ENCODE results near the gene ERAL1.
"Not testable (repeated sequence)": the region's sequence is repeated elsewhere in the genome, so short reads cannot be mapped to it uniquely, and the experiment has no call there.

Gene ERAL1

DNA sequence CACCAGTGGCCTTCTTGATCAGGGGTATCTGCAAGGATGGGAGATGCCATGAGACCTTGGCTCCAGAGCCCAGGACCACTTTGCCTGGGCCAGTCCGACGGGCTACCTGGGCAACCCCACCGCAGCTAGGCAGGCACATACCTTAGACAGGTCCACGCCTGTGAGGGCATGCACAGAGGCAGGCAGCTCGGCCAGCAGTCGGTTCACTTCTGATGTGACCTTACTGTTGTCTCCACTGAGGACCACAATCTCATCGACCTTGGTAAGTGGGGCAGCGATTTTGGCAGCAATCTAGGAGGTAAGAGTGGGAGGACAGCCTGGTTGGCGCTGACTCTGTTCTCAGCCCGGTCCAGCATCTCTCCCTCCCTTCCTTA lies 25.7 kb downstream of the ERAL1 start:
- DNase-seq, result no peak

DNA sequence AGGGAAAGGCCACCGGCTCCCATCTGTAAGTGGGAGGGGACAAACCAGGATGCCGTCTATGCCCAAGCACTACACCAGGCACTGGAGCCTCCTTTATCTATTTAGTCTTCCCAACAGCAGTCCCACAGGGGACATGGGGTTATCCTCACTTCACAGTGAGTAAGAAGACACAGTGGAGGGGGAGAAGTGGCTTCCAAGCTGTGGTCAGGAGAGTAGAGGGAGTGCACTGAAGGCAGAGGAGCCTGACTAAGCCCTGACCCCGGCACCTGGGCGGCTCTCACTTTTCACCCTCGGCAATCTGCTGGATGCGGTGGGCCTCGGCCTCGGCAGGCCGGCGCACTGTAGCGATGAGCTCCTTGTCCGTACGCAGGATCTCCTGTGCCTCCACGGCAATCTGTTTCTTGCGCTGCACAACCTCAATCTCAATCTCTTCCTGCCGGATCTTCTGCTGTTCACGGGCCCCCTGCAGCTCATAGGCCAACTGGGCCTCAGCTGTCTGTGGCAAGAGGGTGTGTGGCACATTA lies 26.8 kb downstream of the ERAL1 start:
- no peak for DNase-seq

DNA sequence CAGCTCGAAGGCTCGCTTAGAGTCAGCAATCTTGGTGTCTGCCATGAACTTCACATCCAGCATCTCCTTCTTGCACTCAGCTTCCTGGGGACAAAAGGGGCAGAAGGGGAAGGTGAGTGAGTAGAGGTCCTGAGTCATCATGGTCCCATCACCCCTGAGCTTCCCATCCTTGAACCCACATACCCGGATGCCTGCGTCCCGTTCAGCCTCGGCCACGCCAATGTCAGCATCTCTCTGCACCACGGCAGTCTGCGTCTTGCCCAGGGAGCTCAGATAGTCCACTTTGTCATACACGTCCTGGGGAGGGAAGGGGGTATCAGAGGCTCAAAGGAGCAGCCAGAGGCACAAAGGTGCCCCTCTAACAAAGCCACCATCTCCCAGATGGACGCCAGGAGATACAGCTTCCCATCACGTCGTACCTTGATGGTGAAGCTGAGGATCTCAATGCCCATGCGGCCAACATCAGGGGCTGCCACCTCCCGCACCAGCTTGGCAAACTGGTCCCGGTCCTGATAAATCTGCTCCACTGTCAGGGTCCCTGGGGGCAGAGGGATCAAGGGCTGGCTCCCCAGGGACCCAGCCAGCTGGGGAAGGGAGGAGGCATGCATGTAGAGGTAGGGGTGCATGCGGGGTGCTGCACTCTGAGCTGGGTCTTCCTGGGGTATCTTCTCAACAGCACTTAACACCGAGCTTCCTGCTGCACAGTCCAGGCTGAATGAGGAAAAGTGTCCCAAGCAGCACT lies 27.5 kb downstream of the ERAL1 start:
- DNase-seq, result no peak

DNA sequence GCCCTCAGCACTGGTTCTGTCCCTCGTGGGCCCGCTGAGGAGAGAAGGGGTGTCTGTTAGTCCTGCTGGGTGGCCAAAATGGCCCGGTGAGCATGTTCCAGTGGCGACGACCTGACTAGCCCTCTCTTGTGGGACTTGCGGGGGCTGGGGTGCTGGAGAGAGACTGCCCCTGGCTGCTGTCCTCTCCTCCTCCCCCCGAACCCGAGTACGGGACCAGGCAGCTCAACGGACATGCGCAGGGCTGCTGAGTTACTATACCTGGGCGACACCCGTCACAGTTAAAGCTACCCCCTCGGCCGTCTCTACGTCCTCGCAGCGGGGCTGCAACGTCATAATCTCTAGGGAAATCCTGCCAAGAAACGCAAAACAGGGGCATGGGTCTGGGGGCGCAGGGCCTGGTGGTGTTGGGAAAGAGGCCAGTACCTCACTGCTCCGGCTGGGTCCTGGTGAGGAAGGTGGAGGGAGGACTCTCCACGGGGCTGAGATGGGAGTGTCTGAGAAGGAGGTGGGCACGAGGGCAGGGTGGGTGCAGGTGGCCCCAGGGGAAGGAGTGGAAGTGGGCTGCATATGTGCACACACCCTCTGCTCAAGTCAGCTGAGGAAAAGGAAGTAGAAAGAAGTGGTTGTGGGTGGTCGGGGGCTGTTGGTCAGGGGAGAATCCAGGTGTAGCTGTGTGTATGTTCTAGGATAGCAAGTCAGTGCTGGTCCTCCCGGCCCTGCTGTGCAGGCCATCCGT lies 29.3 kb downstream of the ERAL1 start:
- DNase-seq, result no peak

DNA sequence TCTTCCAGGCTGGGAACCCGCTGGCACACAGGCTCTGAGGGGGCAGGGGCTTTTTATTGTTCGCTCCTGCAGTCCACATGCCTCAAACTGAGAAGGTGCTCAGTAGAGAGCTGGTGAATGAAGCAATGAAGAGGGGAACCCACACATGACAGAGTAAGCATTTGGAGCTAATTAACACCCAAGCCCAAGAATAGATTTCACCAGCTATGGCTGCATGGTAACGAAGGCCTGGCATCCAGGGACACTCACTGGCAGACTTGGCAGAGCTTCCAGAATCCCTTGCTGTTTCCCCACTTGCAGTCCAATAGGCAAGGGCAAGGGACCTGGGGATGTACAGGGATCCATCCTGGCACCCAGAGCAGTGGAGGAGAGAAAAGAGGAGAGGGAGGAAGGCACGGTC lies 30.5 kb downstream of the ERAL1 start:
- no peak for DNase-seq

DNA sequence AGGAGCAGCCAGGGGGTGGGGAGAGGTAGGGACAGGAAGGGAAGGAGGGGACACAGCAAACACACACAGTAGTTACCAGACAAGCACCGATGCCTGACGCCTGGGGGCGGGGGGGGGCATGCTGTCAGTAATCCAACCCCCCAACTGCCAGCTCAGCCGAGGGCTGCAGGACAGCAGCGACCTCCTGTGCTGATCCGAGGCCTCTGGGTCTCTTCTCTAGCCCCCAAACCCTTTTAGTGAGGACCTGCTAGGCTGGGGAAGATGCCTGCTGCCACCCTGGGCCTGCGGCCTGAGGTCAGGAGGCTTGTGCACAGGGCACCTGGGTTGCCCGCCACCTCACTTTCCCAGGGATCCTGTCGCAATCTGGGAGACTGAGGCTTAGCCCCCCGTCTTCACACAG lies 31.1 kb downstream of the ERAL1 start:
- no peak for DNase-seq

DNA sequence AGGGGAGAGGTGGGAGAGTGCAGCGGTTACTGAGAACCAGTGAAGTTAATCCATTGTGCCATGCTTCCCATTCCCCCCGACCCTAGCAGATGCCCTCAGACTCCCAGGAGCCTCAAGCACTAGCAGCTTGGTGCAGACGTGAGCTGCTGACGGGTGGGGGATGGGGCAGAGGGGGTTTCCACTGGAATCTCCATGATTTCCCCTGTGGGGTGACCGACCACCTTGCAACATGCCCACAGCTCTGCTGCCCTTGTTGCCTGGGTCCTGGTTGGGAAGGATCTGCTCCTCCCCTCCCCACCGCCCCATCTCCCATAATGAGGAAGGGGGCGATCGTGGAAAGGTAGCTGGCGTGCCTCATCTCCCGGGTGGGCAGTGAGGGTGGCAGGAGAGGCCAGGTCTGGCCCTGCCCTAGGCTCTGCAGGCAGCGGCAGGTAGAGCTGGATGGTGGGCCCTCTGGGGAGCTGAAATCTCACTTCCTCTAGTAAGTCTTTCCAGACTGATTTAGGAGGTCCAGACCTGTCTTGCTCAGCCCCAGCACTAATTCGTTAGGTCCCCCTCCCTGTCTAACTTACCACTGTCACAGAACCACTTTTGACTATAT lies 33.2 kb downstream of the ERAL1 start:
- DNase-seq, result no peak

DNA sequence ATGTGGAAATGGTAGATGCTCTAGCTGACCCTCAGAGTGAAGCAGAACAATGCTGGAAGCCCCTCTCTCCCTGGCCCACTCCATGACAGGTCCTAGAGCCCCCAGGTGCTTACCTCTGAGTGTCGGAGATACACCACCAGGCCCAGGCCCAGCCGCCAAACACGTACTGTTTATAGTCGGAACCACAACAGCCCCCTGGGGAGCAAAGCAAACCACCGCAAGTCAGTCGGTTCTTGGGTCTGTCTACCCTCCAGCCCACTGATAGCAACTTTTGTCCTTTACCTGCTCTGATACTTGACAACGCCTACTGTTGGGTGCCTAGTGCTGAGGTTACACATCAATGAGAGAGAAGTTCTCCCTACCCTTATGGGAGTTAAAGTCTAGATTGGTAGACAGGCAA lies 34.0 kb downstream of the ERAL1 start:
- no peak for DNase-seq

DNA sequence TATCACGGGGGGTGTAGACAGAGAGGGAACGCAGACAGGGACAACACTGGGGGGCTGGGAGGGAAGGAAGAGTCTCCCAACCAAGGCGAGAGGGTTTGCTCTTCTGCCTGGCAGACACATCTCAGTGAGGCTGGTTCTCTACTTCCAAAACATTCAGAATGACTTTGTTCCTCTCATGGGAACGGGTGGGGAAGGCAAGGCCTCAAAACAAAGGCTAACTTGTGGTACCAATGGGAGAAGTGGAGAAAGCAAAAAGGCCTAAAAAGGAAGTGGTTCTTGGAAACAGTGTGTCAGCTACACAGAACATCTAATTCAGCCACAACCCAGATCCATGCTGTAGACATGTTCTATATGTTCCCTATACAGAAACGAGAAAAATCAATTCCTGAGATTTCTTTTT lies 35.2 kb downstream of the ERAL1 start:
- DNase-seq, result no peak

DNA sequence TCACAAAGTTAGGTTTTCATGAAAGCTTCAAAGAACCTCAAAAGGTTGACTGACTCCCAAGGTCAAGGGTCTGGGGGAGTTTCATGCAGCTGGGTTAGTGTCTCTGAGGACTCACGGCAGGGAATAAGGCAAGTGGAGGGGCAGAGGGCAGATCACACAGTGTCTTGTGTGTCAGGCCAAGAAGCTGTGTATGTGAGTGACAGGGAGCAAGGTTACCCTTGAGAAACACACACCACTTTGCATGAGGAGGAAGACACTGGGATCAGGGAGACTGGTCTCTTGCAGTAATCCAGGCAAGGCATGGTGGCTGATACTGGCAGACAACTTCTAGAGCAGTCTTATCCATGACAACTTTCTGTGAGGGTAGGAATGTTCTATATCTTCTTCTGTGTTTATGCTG lies 36.4 kb downstream of the ERAL1 start:
- DNase-seq, result no peak

DNA sequence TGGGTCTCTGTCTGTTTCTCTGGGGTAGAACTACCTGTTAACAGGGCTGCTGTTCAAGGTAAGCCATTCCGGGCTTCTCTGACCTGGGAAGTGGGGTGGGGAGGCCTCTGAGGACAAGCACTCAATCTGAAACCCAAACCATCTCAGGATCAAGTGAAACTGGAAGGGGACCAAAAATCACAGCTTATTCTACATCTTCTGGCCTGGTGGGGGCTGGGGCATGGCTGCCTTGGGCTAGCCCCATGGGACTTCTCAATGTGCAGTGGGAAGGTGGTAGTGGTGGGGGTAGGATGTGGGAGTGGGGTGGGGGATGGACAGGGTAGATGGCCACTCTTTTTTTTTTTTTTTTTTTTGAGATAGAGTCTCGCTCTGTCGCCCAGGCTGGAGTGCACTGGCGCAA lies 37.2 kb downstream of the ERAL1 start:
- DNase-seq, result no peak

DNA sequence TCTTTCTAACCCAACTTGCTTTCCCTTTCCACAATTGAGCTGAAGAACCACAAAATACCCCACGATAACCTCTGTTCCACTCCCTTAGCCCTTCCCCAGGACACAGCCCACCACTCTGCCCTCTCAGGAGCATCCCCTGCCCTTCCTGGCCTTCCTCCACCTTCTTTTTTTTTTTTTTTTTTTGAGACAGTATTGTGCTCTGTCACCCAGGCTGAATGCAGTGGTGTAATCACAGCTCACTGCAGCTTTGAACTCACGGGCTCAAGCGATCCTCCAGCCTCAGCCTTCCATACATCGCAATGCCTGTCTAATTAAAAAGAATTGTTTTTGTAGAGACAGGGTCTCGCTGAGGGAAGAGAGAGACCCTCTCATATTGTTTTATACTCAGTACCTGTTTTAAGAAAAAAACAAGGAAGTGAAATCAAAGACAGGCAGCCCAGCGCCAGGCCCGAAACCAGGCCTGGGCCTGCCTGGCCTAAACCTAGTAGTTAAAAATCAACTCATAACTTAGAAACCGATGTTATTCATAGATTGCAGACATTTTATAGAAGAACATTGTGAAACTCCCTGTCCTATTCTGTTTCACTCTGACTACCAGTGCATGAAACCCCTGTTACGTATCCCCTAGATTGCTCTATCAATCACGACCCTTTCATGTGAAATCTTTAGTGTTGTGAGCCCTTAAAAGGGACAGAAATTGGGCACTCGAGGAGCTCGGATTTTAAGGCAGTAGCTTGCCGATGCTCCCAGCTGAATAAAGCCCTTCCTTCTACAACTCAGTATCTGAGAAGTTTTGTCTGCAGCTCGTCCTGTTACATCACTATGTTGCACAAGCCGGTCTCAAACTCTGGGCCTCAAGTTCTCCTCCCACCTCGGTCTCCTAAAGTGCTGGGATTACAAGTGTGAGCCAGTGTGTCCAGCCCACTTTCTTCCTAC lies 38.7 kb downstream of the ERAL1 start:
- DNase-seq, result not testable (repeated sequence)

DNA sequence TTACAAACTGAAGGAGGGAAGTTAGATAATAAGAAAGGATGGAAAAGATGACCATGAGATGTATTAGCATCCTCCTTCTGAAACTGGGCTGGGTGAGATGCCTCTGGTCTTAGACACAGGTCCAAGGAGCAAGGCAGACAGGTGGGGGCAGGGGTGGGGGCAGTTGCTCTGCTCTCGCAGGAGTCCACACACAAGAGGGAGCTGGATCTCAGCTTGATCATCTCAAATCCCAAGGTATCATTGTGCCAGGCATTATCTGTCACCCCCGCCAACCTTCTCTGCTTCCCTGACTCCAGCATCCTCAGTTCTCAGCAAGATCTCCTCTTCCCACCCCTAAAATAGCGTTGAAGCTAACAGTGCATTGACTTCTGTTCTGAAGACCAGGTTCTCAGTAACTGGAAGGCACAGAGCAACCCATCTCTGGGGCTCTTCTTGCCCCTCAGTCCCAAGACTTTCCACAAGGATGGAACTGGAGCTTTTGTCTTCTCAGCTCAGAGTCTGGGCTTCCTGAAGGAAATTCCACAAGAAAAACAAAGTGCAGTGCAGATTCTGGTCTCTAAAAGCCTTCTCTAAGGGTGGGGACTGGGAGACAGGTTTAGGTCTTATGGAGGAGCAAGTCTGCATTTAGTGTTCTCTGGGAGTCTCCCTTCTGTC lies 41.1 kb downstream of the ERAL1 start:
- DNase-seq, result no peak

DNA sequence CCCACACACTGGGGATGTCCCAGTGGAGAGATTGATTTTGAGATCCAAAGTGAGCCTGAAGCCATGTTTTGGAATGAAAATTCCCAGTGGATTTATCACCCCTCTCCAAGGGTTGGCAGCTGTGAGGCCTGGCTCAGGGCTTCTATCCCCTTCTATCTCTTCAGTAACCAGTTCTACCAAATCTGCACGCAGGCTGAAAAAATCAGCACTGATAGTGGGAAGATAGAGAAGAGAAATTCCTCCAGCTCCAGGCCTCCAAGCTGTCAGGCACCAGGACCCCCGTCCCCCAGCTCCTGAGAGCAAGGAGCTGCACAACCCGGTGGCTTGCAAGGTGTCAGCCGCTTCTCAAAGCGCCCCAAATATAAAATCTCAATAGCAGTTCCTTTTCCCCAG lies 41.7 kb downstream of the ERAL1 start:
- no peak for DNase-seq

DNA sequence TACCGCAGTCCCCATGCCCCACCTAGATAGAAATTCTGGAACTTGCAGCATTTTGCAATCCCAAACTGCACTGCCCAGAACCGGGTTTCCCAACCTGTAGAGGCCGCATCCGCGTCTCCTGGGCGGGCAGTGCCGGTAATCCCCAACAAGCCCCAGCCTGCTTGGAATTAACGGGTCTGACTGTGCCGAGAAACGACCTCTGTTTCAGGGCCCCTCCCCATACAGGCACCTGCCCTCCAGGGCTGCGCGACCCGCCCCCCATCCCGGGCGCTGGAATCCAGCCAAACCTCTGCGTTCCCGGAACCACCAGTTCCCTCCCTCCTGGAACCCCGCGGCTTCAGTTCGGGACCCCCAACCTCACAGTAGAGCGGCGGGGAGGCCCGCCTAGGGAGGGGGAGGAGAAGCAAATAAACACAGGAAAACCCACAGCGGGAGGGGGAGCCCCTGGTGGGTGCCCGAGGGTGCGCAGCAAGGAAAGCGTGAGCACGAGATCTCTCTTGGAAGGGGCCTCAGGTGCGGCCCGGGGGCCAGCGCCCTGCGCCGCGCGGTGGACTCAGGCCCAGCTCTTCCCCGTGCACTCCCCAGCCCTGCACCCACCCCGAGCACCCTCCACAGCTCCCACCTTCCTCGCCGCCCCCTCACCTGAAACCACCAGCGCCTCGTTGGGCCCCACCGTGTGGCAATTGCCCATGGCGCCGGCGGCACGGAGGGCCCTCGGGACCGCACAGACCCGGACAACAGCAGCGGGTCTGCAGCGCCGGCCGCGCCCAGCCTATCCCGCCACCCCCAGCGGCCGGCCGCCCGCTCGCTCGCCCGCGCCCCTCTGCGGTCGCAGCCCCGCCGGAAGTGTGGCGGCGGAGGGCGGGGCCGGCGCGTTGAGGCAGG lies 42.3 kb downstream of the ERAL1 start, which contains the start of gene FLOT2:
TSS of gene FLOT2 (minus strand) at position 850 of the 885 bp plus-strand sequence. CDS start at position 691, 159 bp downstream.
- peak; percentile 79 for DNase-seq

DNA sequence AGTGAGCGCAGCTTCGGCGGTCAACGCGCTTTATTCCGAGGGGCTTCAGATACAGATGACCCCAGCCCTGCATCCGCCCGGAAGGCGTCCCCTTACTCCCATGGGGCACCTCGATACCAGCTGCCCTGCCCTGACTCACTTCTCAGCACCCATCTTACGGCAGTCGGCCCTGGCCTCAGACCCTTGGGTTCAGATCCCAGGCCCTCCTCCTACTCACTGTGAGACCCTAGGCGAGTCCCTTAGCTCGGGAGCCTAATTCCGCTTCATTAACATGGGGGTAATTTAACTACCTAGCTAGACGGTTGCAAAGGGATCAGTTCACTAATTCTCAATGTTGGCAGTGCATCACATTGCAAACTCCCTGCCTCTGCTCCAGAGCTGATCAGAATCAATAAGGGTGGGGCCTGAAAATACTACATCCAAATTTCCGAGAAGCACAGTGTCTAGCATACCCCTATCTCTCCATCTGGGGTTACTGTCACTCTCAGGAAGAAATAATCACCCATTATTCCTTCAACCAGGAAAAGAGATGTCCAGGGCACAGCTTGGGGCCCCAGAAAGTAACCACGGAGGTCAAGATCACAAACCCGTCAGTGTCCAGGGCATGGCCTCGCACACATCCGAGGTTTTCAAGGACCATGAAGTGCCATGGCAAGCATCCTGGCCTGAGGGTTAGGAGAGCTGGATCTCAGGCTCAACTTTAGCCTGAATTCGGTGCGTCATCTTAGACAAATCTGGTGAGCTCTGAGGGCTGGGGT lies 43.1 kb downstream of the ERAL1 start:
- no peak for DNase-seq

DNA sequence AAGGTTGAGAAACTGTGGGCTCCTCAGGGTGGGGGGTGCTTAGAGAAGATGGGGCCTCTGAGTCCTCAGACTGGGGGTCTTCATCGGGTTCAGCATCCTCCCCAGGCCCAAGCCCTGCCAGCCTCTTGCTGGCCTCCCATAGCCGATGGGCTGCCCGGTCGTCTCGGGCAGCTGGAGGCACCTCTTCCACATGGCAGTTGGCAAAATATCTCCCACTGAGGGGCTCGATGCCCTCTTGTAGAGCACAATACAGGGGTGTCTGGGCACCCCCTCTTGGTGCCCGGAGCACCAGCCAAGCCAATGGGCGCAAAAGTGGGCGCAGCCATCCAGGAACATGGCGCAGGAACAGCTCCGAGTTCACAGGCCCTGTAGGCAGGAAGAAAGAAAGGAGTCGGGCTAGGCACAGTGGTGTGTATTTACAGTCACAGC lies 43.7 kb downstream of the ERAL1 start:
- DNase-seq, result no peak

DNA sequence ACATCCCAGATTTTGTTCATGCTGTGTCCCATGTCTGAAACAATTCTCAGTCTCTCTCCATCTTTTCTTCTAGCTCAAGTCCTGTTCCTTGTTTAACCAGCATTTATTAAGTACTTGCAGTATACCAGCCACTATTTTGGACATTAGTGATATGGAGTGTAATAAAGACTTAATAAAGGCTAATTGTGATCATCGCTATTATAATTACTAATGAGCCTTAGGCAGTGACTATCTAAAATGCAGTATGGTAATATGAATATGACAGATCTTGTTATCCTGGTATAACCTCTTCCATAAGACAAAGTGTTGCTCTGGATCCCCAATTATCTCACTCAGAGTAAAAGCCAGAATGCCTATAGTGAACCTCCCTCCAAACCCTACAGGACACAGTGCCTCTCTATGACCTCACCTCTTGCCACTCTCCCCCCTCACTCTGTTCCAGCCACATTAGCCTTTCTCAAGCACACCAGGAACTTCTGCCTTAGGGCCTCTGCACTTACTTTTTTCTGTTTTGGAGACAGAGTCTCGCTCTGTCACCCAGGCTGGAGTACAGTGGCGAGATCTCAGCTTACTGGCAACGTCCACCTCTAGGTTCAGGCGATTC lies 44.5 kb downstream of the ERAL1 start:
- DNase-seq, result no peak

DNA sequence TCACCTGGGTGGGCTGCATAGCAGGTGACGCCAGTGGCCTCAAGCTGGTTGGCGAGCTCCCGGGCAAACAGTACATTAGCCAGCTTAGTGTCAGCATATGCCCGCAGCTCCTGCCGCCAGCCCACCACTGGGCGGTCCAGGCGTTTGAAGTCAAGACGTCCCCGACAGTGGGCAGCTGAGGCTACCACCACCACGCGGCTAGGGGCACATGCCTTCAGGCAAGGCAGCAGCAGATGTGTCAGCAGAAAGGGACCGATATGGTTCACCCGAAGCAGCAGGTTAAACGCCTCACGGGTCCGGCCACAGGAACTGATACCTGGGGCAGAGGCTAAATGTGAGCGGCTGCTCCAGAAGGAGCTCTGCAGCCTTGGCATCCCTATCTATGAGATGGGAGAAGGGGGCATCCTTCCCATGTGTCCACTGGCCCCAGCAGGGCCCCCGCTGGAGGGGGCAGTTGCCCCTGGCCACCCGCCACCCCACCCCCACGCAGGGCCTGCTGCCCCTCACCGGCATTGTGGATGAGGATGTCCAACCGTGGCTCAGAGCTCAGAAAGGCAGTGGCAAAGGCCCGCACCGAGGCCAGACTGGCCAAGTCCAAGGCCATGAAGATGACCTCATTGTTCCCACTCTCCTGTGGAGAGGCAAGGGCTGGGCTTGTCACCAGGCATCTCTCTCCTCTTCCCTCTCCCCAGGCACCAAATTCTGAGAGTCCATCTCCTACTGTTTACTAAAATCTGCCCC lies 46.3 kb downstream of the ERAL1 start:
- no peak for DNase-seq

Measured in activated CD8-positive, alpha-beta memory T cell treated with anti-CD3 and anti-CD28 coated beads, Interleukin-2, amount 50 U/mL, for 48 hours (primary cell).